CD4-positive, alpha-beta T cell treated with Interleukin-15 for 4 hours (primary cell): ENCODE measurements around the gene HSPA1L.
"Not testable (repeated sequence)": the region's sequence is repeated elsewhere in the genome, so short reads cannot be mapped to it uniquely, and the experiment has no call there.

Experiments
- DNase-seq: peaks from one replicate; pipeline ENCODE4 v3.0.0-alpha.2; 2020; ENCODE audit warnings: low spot score

The HSPA1L gene

DNA sequence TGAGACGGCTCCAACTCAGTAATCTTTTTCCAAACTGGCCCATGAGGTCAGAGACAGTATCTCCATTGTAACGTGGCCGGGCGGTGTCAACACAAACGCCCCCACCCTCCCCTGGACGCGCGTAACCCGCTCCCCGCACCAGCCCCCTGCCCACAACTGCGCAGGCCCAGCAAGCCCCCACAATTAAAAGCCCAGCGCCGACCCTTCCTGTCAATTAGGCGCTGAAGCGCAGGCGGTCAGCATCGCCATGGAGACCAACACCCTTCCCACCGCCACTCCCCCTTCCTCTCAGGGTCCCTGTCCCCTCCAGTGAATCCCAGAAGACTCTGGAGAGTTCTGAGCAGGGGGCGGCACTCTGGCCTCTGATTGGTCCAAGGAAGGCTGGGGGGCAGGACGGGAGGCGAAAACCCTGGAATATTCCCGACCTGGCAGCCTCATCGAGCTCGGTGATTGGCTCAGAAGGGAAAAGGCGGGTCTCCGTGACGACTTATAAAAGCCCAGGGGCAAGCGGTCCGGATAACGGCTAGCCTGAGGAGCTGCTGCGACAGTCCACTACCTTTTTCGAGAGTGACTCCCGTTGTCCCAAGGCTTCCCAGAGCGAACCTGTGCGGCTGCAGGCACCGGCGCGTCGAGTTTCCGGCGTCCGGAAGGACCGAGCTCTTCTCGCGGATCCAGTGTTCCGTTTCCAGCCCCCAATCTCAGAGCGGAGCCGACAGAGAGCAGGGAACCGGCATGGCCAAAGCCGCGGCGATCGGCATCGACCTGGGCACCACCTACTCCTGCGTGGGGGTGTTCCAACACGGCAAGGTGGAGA, at the start of gene HSPA1L, which contains the start of gene HSPA1A:
HSPA1L (minus strand) TSS at position 259 of the 814 bp plus-strand sequence. CDS start 3,311 bp downstream, outside the sequence.
HSPA1A (plus strand) TSS at position 519 of the 814 bp plus-strand sequence; CDS start at position 733, 214 bp downstream.
- DNase-seq = peak; percentile 80

DNA sequence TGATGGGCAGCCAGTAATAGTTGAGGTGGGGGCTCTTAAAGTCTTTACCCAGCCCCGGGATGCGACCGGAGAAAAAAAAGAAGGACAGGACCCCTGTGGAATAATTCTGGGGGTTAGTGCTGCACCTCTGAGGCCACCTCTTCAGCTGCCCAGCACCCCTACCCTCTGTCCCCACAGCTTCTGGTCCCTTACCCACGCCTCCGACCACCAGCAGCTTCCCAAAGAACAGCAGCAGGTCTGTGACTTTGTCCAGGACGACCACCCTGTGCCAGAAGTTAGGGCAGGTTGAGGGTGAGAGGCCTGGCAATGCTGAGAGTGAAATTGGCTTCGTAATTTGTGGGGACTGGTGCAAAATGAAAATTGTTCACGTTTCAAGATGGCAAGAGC, 49.7 kb upstream of the HSPA1L start:
- DNase-seq = no peak

DNA sequence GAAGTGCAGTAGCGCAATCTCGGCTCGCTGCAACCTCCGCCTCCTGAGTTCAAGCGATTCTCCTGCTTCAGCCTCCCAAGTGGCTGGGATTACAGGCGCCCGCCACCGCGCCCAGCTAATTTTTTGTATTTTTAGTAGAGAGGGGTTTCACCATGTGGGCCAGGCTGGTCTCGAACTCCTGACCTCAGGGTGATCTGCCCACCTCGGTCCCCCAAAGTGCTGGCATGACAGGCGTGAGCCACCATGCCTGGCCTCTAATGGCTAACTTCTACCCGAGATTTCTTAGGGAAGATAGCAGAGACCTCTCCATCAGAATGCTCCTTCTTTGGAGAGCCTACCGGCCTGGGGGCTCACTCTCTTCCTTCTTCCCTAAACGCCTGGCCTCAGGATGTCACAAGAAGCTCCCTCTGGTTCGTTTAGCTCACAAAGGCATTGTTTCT, 49.1 kb upstream of the HSPA1L start:
- DNase-seq = not testable (repeated sequence)

DNA sequence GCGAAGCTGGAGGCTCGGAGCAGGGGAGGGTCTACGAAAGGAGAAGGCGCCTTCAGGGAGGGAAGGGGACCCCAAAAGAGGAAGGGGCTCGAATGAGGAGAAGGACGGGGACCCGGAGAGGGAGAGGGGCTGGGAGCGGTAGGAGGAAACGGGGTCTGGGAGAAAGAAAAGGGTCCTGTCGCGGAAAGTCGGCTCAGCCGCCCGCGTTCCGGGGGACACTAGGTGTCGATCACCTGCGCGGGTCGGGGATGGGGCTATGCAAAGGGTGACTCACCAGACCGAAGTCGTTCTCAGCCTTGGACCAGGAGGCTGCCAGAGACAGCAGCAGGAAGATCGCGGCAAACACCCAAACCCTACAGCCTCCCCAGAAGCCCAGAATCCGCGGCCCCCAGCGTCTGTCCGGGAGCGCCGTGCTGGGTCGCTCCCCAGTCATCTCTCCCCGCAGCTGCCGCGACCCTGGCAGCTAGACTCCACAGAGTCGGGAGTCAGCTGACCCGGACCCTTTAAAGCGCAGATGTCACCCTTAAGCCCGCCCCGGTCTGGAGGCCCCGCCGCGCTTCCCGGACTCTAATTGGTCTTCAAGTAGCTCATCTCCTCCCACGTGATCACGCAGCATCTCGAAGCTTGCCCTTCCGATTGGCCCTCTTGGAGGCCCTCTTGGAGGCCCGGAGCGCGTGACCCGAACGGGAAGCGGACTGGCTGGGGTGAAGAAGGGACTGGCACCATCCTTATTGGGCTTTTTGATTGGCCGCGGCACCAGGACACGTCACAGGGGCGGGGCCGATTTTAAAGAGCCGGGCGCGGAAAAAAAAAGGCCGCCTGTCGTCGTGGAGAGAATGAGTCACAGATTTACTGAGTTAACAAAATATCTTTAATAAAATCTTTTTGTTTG, 47.5 kb upstream of the HSPA1L start, which contains the start of gene NEU1:
NEU1 (minus strand) TSS at position 478 of the 892 bp plus-strand sequence; CDS start at position 433, 45 bp downstream.
- peak; percentile 100 for DNase-seq

DNA sequence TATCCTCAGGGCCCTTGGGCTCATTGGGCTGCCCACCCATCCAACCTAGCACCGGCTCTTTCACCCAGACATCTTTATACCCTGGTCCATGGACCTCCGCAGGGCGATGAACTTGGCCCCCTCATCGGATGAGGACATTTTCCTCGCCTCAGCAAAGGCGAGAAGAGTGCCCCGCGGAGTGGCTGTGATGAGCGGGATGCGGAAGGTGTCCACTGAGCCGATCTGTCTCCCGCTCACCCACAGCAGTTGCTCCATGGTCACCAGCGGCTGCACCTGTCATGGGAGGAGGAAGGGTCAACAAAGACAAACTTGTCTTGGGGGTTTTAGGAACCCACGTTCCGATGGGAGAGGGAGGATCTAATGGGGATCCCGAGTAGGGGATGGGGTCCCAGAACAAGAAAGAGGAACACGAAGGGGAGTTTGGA, 46.8 kb upstream of the HSPA1L start:
- no peak for DNase-seq

DNA sequence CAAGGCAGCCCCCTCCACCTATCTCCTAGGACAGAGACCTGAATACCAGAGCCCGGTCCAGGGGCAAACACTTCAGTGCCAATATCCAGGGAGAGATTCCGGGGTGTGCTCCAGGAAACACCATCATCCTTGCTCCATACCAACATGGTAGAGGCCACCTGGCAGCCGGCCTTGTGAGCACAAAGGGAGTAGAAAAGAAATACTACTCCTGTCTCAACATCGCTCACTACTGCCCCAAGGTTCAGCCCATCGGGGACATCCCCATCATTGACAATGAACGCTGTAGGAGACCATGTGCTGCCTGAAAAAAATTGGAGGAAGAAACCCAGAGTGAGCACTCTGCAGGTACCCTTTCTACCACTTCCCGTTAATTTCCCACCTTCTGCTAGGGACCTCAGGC, 46.1 kb upstream of the HSPA1L start:
- no peak for DNase-seq

DNA sequence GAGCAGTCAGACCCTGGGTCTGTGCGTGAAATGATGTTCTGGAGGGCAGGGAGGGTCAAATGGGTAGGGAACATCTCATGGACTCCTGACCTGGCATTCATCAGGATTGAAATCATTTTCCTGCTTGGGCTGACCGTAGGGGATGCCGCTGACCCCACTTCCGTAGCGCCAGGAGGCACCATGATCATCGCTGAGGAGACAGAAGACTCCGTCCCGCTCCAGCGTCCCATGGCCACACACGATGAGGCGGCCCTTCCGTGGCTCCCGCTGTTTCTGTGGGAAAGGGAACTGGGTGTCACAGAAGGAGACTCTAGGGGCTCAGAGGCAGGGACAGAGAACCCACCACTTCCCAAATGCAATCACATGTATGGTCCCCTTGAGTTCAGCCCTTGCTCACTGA, 45.3 kb upstream of the HSPA1L start:
- no peak for DNase-seq

DNA sequence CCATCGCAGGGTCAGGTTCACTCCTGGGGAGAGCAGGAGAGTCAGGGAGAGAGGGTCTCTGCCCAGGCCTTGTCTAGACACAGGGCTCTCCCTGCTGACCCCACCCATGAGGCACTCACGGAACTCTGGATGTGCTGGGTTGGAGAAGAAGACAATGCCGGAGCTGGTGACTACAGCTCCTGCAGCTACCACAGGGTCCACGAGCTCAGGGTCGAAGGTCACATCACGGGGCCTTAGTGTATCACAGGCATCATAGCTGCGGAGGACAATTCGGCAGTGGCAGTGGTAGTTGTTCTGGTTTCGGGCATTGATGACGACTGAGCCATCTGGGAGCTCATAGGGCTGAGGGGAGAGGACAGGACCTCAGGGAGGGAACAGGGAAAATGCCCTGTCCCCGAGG, 44.8 kb upstream of the HSPA1L start:
- no peak for DNase-seq

DNA sequence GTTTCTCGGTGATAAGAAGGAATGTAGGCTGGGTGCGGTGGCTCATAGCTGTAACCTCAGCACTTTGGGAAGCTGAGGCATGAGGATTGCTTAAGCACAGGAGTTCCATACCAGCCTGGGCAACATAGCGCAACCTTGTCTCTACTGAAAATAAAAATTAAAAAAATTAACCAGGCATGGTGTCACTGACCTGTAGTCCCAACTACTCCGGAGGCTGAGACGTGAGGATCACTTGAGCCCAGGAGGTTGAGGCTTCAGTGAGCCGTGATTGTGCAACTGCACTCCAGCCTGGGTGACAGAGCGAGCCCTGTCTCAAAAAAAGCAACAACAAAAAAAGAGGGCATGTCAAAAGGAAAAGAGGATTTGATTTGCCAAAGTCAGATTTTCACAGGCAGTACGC, 43.6 kb upstream of the HSPA1L start:
- no peak for DNase-seq

DNA sequence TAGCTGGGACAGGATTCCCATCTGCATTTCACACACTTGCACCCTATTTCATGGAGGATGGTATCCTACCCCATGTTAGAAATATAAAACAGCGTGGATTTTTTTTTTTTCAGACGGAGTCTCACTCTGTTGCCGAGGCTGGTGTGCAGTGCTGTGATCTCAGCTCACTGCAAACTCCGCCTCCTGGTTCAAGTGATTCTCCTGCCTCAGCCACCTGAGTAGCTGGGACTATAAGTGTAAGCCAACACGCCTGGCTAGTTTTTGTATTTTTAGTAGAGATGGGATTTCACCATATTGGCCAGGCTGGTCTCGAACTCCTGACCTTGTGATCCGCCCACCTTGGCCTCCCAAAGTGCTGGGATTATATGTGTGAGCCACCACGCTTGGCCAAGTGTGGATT, 42.7 kb upstream of the HSPA1L start:
- DNase-seq = not testable (repeated sequence)

DNA sequence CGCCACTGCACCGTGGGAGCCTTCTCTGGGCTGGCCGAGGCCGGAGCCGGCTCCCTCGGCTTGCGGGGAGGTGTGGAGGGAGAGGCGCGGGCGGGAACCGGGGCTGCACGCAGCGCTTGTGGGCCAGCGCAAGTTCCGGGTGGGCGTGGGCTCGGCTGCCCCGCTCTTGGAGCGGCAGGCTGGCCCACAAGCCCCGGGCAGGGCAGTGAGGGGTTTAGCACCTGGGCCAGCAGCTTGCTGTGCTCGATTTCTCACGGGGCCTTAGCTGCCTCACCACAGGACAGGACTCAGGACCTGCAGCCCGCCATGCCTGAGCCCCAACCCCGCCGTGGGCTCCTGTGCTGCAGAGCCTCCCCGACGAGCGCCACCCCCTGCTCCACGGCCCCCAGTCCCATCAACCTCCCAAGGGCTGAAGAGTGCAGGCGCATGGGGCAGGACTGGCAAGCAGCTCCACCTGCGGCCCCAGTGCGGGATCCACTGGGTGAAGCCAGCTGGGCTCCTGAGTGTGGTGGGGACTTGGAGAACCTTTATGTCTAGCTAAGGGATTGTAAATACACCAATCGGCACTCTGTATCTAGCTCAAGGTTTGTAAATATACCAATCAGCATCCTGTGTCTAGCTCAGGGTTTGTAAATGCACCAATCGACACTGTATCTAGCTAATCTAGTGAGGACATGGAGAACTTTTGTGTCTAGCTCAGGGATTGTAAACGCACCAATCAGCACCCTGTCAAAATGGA, 37.1 kb upstream of the HSPA1L start:
- not testable (repeated sequence) for DNase-seq

DNA sequence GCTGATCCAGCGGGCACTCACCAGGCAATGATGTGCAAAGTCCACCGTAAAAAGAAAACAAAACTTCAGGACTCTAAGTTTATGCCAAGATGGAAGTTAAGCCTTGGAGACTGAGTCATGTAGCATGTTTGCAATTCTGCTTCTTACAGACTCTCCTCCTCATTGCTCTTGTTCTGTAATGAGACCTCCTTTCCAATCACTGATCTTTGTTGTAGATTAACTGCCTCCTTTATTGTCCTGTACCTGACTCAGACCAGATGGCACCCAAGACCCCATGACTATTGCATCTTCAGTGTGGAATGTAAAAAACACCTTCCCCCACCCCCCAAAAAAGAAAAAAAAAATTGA, 36.4 kb upstream of the HSPA1L start:
- DNase-seq = no peak

DNA sequence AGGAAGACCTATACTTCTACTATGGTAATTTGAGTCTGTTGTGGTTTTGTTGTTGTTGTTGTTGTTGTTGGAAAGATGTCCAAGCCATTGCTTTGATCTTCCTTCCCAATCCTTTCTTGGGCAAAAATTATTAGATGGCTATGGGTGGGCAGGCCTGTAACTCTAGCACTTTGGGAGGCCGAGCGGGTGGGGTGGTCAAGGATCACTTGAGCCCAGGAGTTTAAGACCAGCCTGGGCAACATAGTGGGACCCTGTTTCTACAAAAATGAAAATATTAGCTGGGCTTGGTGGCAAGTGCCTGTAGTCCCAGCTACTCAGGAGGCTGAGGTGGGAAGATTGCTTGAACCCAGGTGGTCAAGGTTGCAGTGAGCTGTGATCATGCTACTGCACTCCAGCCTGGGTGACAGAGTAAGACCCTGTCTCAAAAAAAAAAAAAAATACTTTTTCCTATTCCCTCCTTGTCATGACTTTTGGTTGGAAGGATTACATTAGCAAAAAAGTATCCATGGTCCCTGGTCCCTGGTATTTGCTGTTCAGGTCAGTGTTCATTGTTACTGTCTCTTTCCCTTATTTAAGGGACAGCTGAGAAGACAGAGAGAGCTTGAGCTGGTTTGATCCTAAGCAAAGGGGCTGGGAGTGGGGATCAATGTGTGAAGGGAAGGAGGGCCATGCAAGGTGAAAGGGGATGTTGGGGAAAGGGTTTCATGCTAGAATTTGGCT, 35.8 kb upstream of the HSPA1L start:
- no peak for DNase-seq

DNA sequence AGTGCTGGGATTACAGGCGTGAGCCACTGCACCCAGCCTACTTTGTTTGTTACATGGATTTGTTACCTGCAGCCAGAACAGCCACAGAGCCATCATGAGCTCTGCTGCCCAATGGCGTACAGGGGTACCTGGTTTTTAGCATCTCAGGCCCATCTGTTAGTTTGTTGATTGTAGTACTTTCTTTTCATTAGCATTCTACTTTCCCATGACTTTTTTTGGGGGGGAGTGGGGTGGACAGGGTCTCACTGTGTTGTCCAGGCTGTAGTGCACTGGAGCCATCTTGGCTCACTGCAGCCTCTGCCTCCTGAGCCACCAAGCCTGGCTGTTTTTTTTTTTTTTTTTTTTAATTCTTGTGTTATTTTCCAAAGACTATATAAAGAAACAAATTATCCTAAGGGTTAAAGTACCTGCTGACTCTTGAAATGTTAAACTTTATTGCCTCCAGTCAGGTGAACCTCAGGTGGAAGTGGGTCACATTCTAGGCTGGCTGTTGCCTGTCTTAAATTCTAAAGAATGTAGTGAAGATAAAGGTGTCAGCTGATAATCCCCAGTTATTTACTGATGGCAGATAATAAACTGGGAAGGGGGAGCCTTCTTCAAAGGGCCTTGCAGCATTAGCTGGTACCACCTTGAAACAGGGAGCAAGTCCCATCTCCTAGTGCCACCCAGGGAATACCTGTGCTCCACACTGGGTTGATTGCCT, 32.3 kb upstream of the HSPA1L start:
- DNase-seq = no peak

DNA sequence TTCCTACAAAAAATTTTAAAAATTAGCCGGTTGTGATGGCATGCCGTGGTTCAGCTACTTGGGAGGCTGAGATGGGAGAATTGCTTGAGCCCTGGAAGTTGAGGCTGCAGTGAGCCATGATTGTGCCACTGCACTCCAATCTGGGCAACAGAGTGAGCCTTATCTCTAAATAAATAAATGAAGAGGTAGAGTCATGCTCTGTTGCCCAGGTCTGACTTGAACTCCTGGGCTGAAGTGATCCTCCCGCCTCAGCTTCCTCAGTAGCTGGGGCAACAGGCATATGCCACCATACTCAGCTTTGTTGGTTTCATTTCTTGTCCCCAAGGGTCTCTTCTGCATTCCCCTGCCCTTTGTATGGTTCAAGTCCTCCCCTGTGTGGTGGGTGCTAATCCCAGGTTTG, 29.4 kb upstream of the HSPA1L start:
- DNase-seq = no peak

DNA sequence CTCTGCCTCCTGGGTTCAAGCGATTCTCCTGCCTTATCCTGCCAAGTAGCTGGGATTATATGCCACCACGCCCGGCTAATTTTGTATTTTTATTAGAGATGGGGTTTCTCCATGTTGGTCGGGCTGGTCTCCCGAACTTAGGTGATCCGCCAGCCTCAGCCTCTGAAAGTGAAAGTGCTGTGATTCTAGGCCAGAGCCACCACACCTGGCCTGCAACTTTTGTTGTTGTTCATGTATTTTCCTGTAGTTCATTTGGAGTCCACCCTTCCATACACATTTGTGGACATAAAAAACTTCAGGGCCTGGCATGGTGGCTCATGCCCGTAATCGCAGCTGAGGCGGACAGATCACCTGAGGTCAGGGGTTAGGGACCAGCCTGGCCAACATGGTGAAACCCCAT, 27.0 kb upstream of the HSPA1L start:
- no peak for DNase-seq

DNA sequence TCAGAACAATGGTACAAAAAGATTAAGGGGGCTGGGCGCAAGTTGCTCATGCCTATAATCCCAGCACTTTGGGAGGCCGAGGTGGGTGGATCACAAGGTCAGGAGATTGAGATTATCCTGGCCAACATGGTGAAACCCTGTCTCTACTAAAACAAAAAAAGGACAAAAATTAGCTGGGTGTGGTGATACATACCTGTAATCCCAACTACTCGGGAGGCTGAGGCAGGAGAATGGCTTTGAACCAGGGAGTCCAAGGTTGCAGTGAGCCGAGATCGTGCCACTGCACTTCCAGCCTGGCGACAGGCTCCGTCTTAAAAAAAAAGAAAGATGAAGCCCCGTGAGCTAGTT, 24.7 kb upstream of the HSPA1L start:
- DNase-seq = not testable (repeated sequence)

DNA sequence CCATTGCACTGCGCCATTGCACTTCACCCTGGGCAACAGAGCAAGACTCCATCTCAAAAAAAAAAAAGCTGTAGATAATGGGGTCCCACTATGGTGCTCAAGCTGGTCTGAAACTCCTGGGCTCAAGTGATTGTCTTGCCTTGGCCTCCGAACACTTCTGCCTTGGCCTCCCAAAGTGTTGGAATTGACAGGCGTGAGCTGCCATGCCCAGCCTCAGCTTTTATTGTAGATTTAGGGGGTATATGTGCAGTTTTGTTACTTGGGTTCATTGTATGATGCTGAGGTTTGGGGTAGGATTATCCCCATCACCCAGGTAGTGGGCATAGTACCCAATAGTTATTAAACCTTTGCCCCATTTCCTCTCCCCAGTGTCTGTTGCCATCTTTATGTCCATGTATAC, 23.9 kb upstream of the HSPA1L start:
- DNase-seq = no peak

DNA sequence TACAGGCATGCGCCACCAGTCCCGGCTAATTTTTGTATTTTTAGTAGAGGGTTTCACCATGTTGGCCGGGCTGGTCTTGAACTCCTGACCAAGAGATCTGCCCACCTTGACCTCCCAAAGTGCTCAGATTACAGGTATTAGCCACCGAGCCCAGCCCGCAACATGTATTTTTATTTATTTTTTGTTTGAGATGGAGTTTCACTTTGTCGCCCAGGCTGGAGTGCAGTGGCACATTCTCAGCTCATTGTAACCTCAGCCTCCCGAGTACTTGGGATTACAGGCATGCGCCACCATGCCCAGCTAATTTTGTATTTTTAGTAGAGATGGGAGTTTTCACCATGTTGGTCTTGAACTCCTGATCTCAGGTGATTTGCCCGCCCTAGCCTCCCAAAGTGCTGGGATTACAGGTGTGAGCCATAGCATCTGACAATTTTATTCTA, 23.1 kb upstream of the HSPA1L start:
- not testable (repeated sequence) for DNase-seq

DNA sequence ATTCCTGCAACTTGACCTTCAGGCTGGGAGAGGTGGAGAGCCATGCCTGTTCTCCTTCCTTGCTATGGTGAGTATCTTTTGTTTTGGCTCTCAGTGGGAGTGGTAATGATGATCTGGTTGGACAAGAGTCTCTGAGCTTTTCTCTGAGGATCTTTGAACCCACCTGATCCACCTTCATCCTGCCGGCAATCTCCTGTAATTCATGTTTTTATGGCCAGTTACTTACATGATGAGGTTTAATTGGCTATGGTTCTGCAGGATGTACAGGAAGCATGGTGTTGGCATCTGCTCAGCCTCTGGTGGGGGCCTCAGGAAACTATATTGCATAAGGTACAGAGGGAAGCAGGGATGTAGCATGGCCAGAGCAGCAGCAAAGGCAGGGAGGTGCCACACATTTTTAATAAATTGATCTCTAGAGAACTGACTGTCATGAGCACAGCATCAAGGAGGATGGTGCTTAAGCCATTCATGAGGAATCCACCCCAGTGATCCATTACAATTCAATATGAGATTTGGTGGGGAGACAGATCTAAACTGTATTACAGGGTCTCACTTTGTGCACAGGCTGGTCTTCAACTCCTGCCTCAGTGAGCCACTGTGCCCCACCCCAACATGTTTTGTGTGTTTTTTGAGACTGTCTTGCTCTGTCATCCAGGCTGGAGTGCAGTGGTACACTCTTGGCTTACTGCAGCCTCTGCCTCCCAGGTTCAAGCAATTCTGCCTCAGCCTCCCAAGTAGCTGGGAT, 22.5 kb upstream of the HSPA1L start:
- no peak for DNase-seq
